Measurements from ENCODE around the gene RPL31. TPM values are rescaled to one million over a fixed set of nuclear protein-coding genes. Genes with fewer than 3 reads are reported as not detected.
A peak's percentile ranks its signal among the peaks of the same experiment; 100 is the strongest.

RPL31 gene
- total RNA-seq, 1 donor from 2014 or later, result 1,335 TPM

- no peak for TF ChIP-seq CTCF (IDR thresholded peaks at IDR 0.05)
- Mint-ChIP-seq H3K27me3 (ENCODE audit: unreplicated experiment) (no peaks in the 10 kb centered on the region), H3K27ac (ENCODE audit: unreplicated experiment) (no peak overlapping the region), H3K4me3 (ENCODE audit: unreplicated experiment) (no peak overlapping the region), H3K9me3 (ENCODE audit: unreplicated experiment) (no peaks in the 10 kb centered on the region), H3K36me3 (ENCODE audit: unreplicated experiment) (peaks cover 16% of the 10 kb centered on the region), H3K4me1 (ENCODE audit: unreplicated experiment) (no peaks in the 10 kb centered on the region)
- DNase-seq (ENCODE audit: extremely low spot score, unreplicated experiment), result no peak
Measured at GRCh38 chr2:100993294-100993693, 8.8 kb upstream of the RPL31 start.

DNA sequence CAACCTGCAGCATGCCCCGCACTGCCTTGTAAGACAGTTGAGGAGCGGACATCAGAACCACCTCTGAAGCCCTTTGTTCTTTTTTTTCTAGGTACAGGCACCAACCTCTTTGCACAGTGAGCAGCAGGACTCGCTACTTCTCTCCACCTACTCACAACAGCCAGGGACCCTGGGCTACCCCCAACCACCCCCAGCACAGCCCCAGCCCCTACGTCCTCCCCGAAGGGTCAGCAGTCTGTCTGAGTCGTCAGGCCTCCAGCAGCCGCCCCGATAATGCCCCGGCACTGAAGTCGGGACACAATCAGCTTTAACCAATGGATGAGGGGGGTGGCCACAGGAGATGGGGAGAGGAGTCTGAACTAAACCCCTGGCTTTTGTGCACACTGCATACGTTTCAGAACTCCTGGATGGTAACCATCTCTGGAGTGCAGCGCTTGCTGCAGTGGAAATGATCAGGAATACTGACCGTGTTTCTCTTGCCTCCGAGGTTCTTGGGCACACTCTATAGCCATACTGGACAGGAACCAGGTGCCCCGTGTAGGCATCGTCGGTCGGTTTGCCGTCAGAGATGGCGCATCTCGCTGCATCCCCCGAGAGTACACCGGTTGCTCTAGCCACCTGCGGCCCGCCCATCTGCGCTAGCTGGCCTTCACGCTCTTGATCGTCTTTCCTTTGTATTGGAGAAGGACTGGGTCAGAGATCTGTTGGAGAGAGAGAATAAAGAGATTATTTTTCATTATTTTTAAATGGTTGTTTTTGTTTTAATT is 6.6 kb upstream of the RPL31 start:
- Mint-ChIP-seq H3K4me3 (ENCODE audit: unreplicated experiment) (no peak overlapping the region), H3K9me3 (ENCODE audit: unreplicated experiment) (no peaks in the 10 kb centered on the region), H3K27ac (ENCODE audit: unreplicated experiment) (no peak overlapping the region), H3K36me3 (ENCODE audit: unreplicated experiment) (peaks cover 11% of the 10 kb centered on the region), H3K27me3 (ENCODE audit: unreplicated experiment) (no peaks in the 10 kb centered on the region), H3K4me1 (ENCODE audit: unreplicated experiment) (no peaks in the 10 kb centered on the region)
- TF ChIP-seq CTCF (IDR thresholded peaks at IDR 0.05), result no peak
- DNase-seq (ENCODE audit: extremely low spot score, unreplicated experiment), result peak; percentile 51

DNA sequence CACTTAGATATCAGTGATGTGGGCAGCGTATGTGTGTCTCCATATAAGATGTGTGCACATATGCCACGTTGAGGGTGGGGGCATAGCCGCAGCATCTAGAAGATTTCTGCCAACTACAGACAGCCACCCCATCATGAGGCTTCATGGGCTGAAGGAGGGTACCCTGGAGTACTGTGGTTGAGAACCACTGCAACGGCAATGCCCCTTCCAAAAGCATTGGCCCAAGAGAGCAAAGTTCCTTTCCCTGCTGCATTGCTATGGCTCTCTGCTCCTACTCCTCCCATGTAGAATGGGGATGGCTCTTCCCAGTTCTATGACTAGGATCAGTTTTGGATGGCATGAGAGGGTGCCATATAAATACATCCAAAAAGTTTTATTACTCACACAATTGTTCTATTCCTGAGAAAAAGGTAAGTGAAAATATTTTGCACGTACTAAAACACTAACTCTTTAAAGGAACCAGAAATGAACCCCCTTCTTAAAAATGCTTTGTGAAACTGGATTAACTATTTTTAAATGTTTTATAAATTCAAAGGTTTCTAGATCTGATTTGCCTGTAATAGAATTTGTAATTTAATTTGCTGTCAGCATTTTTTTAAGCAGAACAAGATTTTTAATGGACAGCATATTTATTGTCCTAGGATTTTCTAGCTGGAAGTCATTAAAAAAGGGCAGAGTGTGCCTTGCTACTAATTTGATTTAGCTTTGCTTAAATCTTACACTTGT is 4.4 kb upstream of the RPL31 start:
- peaks cover 6% of the 10 kb centered on the region for H3K4me1 Mint-ChIP-seq (ENCODE audit: unreplicated experiment)
- peaks cover 3% of the 10 kb centered on the region for H3K9me3 Mint-ChIP-seq (ENCODE audit: unreplicated experiment)
- no peaks in the 10 kb centered on the region for H3K27me3 Mint-ChIP-seq (ENCODE audit: unreplicated experiment)
- DNase-seq (ENCODE audit: extremely low spot score, unreplicated experiment), result peak; percentile 32
- no peak overlapping the region for H3K4me3 Mint-ChIP-seq (ENCODE audit: unreplicated experiment)
- H3K36me3 Mint-ChIP-seq (ENCODE audit: unreplicated experiment), result peaks cover 7% of the 10 kb centered on the region
- no peak for TF ChIP-seq CTCF (IDR thresholded peaks at IDR 0.05)
- no peak overlapping the region for H3K27ac Mint-ChIP-seq (ENCODE audit: unreplicated experiment)

GRCh38 chr2:100998235-100998573 is 3.9 kb upstream of the RPL31 start:
- H3K36me3 Mint-ChIP-seq (ENCODE audit: unreplicated experiment), result peaks cover 7% of the 10 kb centered on the region
- no peaks in the 10 kb centered on the region for H3K27me3 Mint-ChIP-seq (ENCODE audit: unreplicated experiment)
- peaks cover 9% of the 10 kb centered on the region for H3K4me1 Mint-ChIP-seq (ENCODE audit: unreplicated experiment)
- no peak overlapping the region for H3K4me3 Mint-ChIP-seq (ENCODE audit: unreplicated experiment)
- no peak for DNase-seq (ENCODE audit: extremely low spot score, unreplicated experiment)
- peaks cover 3% of the 10 kb centered on the region for H3K9me3 Mint-ChIP-seq (ENCODE audit: unreplicated experiment)
- no peak overlapping the region for H3K27ac Mint-ChIP-seq (ENCODE audit: unreplicated experiment)
- no peak for TF ChIP-seq CTCF (IDR thresholded peaks at IDR 0.05)

- DNase-seq (ENCODE audit: extremely low spot score, unreplicated experiment), result no peak
- H3K4me1 Mint-ChIP-seq (ENCODE audit: unreplicated experiment), result peaks cover 27% of the 10 kb centered on the region
- no peak overlapping the region for H3K27ac Mint-ChIP-seq (ENCODE audit: unreplicated experiment)
- peaks cover 21% of the 10 kb centered on the region for H3K36me3 Mint-ChIP-seq (ENCODE audit: unreplicated experiment)
- no peaks in the 10 kb centered on the region for H3K27me3 Mint-ChIP-seq (ENCODE audit: unreplicated experiment)
- H3K4me3 Mint-ChIP-seq (ENCODE audit: unreplicated experiment), result no peak overlapping the region
- TF ChIP-seq CTCF (IDR thresholded peaks at IDR 0.05), result no peak
- peaks cover 3% of the 10 kb centered on the region for H3K9me3 Mint-ChIP-seq (ENCODE audit: unreplicated experiment)
Measured at GRCh38 chr2:100999995-101000394, 2.1 kb upstream of the RPL31 start.

Measured in osteocyte (in vitro differentiated cells).